Measurements from ENCODE around the gene KIF1B.

- TF ChIP-seq CTCF (IDR thresholded peaks at IDR 0.05), result no peak
- TF ChIP-seq POLR2AphosphoS5 (IDR thresholded peaks at IDR 0.05), result no peak
- no peak for TF ChIP-seq POLR2A (IDR thresholded peaks at IDR 0.05)
- TF ChIP-seq EP300 (IDR thresholded peaks at IDR 0.05), result no peak
These were observed 173.8 kb downstream of the KIF1B start for GRCh38 chr1:10384219-10384618.
